ENCODE data around the gene TBC1D2B.

DNA sequence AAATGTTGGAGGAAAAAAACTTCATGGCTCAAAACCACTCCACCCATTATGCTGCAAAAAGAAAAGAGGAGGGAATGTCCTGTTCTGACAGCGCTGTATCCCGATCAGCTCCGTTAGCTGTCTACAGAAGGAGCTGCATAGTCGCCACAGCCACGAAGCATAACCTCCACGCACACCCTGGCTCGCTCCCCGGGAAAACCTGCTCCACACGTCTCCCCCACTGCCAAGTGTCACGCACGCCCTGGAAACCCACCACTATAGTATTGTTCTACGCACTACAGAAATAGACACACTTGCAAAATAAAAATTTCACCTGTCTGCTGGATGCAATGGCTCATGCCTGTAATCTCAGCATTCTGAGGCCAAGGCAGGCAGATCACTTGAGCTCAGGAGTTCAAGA lies 55.8 kb downstream of the TBC1D2B start:
- TF ChIP-seq CTCF (optimal IDR thresholded peaks at IDR 0.05 in 1 of 3, IDR thresholded peaks at IDR 0.05 in 1 of 3, conservative IDR thresholded peaks at IDR 0.05 in 1 of 3; ENCODE audit: extremely low read depth in 1 of 3, insufficient read depth in 2 of 3, low read length in 3 of 3) = no peak
- TF ChIP-seq EZH2 (IDR thresholded peaks at IDR 0.05; ENCODE audit: low read length) = no peak

Data from keratinocyte (primary cell).